Prostate gland (tissue), 2 donors: Measurements from ENCODE around the gene GRHL1.

Experiments used
- CTCF ChIP-seq, 4 experiments: fragments of 200-600 bp in 2 of 4; fragments of 450-650 bp in 2 of 4; sonication (generic) in 2 of 4; IDR thresholded peaks; 1 replicate in 3 of 4; 2 replicates in 1 of 4; pipeline ENCODE4 v1.5.1; 2016 to 2019; ENCODE audit warnings: antibody characterized with exemption in 4 of 4, mild to moderate bottlenecking in 2 of 4, moderate library complexity in 2 of 4
- POLR2A ChIP-seq: fragments of 450-650 bp; IDR thresholded peaks from one replicate; pipeline ENCODE4 v1.6.1; 2016; ENCODE audit warnings: antibody characterized with exemption, mild to moderate bottlenecking
- POLR2AphosphoS5 ChIP-seq: sonication (generic); formaldehyde crosslinking; IDR thresholded peaks from one replicate; pipeline ENCODE4 v1.6.1; 2017; ENCODE audit warnings: antibody characterized with exemption

GRCh38 chr2:9912468-9912867, 39.0 kb upstream of the GRHL1 start:
- TF ChIP-seq POLR2A (no peak), CTCF (IDR thresholded peaks at IDR 0.05) (no peak), POLR2AphosphoS5 (no peak)
